HG03432 (cell line): Measurements from ENCODE around the gene COL2A1.

ENCODE experiments used
- ATAC-seq: cut with Tn5 transposase; IDR thresholded peaks from one replicate; pipeline ENCODE4 v1.9.1; 2021; ENCODE audit warnings: mild to moderate bottlenecking, moderate library complexity; ENCODE audit not compliant: unreplicated experiment

The COL2A1 gene

DNA sequence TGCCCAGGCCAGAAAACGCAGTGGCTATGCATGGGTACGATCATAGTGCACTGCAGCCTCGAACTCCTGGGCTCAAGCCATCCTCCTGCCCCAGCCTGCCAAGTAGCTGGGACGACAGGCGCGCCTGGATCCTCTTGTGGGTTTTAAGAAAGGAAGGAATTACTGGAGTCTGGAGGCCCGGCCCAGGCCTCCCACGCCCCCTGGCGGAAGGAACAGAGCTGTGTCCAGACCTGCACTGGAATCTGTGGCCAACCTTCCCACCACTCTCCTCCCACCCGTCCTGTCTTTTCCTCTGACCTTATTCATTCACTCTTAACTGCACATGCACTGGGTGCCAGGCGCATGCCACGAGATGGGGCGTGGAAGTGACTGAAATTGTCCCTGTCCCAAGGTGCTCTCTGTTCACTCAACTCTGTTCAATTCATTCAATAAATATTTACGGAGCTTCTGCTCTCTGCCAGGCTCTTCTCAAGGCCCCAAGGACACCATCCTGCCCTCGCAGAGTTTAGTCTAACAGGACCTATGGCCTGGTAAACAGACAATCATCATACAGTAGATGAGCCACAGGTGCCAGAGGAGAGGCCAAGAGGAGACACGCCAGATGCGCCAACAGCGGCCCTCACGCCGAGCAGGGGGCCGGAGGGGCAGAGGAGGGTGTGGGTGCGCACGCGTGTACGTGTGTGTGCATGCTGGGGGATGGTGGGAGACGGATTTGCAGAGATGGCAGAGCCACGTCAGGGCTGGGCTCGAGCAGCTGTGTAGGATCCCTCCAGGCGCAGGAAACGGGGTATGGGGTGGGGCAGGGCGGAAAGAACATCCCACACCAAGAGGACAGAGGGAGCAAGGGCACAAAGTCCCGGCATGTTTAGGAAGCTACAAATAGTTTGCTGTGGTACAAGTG lies 54.6 kb downstream of the COL2A1 start:
- ATAC-seq, result no peak

DNA sequence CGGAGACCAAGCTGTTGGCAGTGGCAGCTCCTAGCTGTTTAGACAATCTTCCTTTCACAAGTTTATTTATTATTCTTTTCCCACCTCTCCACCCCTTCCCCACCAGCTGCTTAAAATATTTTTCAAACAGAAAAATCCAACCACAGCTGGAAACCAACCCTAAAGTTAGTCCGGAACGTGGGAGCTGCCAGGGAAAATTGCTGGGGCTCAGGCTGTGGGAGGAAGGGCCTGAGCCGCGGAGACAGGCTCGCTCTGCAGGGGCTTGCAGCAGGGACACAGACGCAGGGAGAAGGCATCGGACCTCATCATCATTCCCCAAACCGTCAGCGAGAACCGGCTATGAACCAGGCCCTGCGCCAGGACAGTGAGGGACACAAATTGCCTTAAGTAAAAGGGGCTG lies 56.9 kb downstream of the COL2A1 start:
- ATAC-seq, result no peak

- ATAC-seq, result no peak
These were observed 57.6 kb downstream of the COL2A1 start for GRCh38 chr12:47946413-47947323.

DNA sequence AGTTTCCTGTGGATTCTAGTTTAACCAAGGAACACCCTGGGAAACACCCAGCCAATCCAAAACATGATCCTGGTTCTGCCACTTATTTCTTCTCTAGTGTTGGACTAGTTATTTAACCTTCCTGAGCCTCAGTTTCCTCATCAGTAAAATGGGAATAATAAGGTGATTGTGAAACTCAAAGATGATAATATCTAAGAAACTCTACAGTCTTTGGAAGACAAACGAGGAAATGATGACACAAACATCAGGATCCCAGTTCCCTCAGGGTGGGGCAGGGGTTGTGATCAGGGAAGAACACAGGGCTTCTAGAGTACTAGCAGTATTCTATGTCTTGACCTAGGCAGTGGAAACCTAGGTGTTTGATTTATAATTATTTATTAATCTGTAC lies 58.9 kb downstream of the COL2A1 start:
- no peak for ATAC-seq

DNA sequence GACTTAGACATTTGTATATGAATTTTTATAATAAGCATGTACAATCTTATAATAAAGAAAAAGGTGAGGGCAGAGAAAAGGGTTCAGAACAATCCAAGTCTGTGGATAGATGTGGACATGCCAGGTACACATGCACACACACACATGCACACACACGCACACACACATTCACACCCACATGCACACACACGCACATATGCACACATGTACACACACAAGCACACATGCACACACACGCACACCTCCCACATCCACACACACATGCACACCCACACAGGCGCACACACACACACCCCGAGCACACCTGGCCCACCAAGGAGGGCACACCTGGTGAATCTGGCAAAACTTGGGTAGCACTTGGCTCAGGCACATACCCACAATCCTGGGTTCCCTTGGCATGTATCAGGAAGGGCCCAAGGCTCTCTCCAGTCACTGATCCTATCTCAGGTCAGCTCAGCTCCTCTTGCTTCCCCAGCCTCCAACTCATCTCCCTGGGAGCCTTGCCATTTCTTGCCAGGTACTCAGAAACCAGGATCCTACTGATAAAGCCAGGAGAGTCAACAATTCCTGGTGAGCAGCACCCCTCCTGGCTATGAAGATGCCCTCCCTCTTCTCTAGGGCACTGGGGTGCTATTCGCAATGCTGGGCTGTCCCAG lies 59.5 kb downstream of the COL2A1 start:
- ATAC-seq, result no peak

DNA sequence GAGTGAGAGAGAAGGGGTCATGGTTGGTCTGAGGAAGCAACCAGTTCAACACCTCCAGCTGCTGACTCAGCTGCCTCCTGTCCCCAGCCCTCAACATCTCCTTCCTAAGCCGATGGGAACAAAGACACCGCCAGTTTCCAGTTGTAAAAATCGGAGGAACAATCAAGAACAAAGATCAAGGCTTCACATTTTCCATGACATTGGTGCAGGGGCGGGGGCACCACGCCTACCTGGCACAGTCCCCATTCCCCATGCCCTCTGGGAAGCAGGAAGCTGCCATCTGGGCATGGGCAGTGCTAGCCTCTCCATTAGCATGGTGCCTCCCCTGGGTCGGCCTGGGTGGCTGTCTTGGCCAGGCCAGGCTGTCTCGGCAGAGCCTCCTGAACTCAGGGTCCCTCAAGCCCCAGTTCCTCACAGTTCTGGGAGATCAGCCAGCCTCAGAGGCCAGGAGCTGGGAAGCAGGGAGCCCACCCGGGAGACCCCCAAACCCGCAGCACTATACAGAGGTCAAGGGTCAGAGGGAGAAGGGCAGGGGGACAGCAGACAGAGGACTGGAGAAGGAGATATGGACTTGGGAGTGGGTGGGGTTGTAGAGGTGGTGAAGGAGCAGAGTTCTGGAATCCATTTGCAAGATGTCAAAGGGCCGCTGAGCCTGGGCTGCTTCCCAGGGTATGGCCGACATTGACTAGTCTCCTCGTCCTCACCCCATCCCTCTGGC lies 60.5 kb downstream of the COL2A1 start:
- ATAC-seq, result no peak

- no peak for ATAC-seq
These were observed 61.6 kb downstream of the COL2A1 start for GRCh38 chr12:47942614-47943225.

DNA sequence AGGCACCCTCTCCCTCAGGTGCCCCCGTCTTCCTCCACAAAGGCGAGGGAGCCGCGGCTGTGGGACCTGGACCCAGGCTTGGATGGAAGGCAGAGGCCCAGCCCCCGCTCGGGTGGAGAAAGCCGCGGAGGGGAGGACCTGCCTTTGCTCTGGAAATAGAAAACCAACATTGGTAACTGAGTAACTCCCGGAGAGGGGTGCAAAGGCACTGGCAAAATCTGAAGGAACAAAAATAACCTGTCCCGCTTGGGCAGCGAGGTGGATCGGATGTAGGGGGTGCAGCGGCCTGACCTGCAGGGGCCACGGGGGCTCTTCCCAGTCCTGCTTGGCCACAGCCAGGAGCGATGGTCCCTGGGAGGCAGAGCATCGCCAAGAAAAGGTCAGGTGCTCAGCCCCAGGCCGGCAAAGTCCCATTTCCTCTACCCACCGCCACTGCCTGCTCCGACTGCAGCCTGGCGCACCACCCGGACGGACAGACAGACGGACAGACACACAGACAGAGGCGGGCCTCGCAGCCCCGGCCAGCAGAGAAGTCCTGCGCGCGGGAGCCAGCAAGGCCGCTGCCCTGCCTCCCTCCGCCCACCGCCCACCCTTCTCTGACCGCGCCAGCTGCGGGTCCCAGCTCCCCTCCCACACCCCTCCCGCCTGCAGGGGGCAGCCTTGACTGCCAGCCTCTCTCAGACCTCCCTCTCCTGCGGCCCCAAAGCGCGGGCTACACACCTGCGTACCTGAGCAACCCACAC lies 62.2 kb downstream of the COL2A1 start:
- ATAC-seq, result no peak

GRCh38 chr12:47941475-47941780 lies 62.8 kb downstream of the COL2A1 start:
- no peak for ATAC-seq

DNA sequence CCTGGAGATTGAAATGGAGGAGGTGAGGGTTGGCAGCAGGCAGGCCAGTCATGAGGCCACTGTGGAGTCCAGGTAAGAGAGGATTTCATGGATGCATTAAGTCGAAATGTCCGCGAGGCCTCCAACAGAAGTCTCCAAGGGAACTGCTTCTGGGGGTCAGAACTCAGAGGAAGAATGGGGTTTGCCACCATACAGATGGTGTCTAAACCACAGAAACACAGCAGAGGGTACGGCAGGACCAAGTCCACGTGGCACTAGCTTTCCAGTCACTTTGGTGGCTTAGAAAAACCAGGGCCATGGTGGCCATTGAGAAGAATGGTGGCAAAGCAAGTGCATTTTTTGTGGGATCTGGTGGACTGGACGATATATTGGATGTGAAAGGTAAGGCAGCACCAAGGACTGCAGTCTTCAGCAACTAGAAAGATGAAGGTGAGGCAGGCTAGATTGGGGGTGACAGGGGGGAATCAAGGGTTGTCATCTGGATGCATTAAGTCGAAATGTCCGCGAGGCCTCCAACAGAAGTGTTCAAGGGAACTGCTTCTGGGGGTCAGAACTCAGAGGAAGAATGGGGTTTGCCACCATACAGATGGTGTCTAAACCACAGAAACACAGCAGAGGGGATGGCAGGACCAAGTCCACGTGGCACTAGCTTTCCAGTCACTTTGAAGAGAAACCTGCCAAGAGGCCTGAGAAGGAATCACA lies 63.4 kb downstream of the COL2A1 start:
- no peak for ATAC-seq

DNA sequence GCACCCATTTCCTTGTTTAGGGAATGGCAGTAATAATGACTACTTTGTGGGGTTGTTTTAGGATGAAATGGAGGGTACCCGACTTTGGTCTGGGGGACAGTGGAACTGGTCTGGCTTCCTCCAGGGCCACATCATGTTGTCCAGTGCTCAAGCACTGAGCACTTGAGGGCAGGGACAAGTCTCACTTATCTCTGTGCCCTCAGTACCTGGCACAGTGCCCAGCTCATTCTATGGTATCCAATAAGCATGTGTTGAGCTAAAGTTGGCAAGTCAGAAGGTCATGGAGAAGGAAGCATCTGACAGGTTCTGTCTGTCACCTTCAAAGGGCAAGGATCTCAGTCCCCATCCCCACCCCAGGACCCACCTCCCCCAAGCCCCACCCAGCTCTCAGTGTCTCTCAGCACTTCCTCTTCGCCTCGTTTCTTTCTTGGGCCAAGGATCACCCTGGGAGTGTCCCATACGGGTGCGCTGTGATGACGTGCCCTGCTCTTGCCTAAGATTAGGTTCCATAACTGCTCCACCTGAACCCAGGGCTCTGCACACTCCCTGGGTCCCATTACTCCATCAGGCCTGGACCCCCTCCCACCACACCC lies 65.2 kb downstream of the COL2A1 start:
- ATAC-seq, result no peak

- no peak for ATAC-seq
These were observed 65.7 kb downstream of the COL2A1 start for GRCh38 chr12:47938594-47938993.

- no peak for ATAC-seq
These were observed 66.2 kb downstream of the COL2A1 start for GRCh38 chr12:47938093-47938492.

DNA sequence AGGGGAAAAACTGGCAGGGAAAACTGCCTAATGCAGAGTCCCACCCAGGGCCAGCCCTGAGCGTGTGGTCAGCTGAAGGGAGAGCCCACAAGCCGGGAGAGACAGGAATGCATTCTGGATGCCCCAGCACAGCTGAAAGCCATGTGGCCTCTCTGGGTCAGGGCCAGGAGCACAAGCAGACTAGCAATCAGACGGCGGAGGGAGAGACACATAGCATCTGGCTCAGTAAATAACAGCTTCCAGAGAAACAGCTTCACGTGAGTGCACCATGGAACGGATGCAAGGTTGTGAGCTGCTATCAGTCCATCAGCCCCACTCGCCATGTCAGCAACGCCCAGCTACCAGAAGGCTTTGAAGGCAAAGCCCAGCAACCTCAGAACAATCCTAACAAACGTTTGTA lies 69.1 kb downstream of the COL2A1 start:
- no peak for ATAC-seq

- no peak for ATAC-seq
These were observed 73.1 kb downstream of the COL2A1 start for GRCh38 chr12:47931187-47931586.

DNA sequence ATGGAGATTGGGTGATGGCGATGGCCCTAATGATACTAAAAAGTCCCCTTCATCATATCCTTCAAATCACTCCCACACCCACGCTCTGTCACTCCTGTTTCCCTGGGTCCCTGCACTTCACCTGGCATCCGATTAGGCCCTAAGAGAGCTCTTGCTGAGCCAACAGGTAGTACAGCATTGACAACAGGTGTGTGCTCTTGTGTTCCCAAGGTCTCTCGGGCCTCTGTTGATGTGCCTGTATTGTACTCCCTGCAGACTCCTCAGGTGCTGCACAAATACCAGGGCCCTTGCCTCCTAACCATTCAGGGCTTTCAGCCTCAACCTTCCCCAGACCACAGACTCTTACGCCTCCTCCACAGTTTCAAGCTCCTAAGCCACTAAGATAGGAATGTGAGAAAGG lies 73.6 kb downstream of the COL2A1 start:
- ATAC-seq, result no peak

DNA sequence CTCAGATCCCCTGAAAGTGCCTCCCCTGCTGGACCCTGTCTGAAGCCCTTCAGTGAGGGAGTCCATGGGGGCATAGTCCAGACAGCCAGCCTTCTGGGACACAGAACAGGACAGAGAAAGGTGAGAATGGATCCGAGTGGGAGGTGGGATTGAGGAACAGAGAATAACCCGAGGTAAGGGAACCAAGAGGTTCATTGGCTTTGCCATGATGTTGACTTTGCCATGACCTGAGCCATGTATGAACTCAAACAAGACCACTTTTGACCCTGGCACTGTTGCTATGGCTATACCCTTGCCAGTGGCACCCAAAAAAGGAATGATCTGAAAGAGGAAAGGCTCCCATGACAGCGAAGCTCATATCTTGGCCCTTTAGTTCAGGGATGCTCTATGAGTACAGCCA lies 76.9 kb downstream of the COL2A1 start:
- no peak for ATAC-seq
